ENCODE measurements around the gene UBB.

DNA sequence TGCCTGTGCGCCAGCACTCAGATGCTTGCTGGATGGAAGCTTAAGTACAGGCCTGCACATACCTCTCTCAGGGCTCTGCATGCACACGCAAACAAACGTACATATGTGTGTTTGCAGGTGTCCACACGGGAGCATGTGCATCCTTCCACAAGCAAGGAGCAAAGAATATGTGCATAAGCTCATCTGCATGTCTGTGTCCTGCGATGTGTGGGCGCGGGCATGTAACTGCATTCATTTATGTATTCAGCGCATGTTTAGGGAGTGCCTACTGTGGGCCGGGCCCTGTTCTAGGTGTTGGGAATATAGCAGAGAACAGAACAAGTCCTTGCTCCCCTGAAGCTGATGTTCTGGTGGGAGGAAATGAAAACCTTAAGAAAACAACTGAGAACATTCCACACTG lies 48.2 kb downstream of the UBB start:
- TF ChIP-seq, protein P1, sequence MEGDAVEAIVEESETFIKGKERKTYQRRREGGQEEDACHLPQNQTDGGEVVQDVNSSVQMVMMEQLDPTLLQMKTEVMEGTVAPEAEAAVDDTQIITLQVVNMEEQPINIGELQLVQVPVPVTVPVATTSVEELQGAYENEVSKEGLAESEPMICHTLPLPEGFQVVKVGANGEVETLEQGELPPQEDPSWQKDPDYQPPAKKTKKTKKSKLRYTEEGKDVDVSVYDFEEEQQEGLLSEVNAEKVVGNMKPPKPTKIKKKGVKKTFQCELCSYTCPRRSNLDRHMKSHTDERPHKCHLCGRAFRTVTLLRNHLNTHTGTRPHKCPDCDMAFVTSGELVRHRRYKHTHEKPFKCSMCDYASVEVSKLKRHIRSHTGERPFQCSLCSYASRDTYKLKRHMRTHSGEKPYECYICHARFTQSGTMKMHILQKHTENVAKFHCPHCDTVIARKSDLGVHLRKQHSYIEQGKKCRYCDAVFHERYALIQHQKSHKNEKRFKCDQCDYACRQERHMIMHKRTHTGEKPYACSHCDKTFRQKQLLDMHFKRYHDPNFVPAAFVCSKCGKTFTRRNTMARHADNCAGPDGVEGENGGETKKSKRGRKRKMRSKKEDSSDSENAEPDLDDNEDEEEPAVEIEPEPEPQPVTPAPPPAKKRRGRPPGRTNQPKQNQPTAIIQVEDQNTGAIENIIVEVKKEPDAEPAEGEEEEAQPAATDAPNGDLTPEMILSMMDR (conservative IDR thresholded peaks at IDR 0.05; ENCODE audit: low read length), result no peak
- no peak for TF ChIP-seq EZH2phosphoT487 (IDR thresholded peaks at IDR 0.05; ENCODE audit: borderline replicate concordance, low read depth, low read length)
